SK-N-SH treated with all-trans-retinoic acid at 6 μM for 48 hours (cell line): ENCODE results near the gene TMEM132D.

Experiments
- ATAC-seq: fragments of 200-7000 bp; cut with Tn5 transposase; 3 replicates; pipeline ENCODE4 v1.9.1; 2020; ENCODE audit warnings: mild to moderate bottlenecking, moderate library complexity
- ARNTL ChIP-seq: fragments of 450-650 bp; formaldehyde crosslinking; IDR thresholded peaks from 2 replicates; pipeline ENCODE4 v1.5.0; 2020; ENCODE audit warnings: low read depth, mild to moderate bottlenecking, moderate library complexity, borderline replicate concordance
- BACH2 ChIP-seq: fragments of 250-450 bp; sonication (Bioruptor Pico); IDR thresholded peaks from 2 replicates; pipeline ENCODE4 v1.9.0; 2021; ENCODE audit warnings: mild to moderate bottlenecking, borderline replicate concordance
- CSDC2 ChIP-seq: fragments of 250-450 bp; sonication (Bioruptor Pico); IDR thresholded peaks from 2 replicates; pipeline ENCODE4 v1.5.0; 2020; ENCODE audit warnings: mild to moderate bottlenecking, moderate library complexity
- CSRNP3 ChIP-seq: fragments of 250-450 bp; sonication (Bioruptor Pico); IDR thresholded peaks from 2 replicates; pipeline ENCODE4 v1.5.1; 2021; ENCODE audit warnings: mild to moderate bottlenecking, moderate library complexity
- ESRRG ChIP-seq: fragments of 250-450 bp; sonication (Bioruptor Pico); IDR thresholded peaks from 2 replicates; pipeline ENCODE4 v1.6.1; 2021; ENCODE audit warnings: mild to moderate bottlenecking
- GLIS3 ChIP-seq: fragments of 250-450 bp; sonication (Bioruptor Pico); IDR thresholded peaks from 2 replicates; pipeline ENCODE4 v1.5.0; 2020; ENCODE audit warnings: mild to moderate bottlenecking, moderate library complexity
- ISL1 ChIP-seq: fragments of 250-450 bp; sonication (Bioruptor Pico); IDR thresholded peaks from 2 replicates; pipeline ENCODE4 v2.1.2; 2022; ENCODE audit warnings: mild to moderate bottlenecking, moderate library complexity
- OSR1 ChIP-seq: fragments of 250-450 bp; sonication (Bioruptor Pico); IDR thresholded peaks from 2 replicates; pipeline ENCODE4 v1.8.0; 2022; ENCODE audit warnings: moderate library complexity, mild to moderate bottlenecking, inconsistent platforms
- PATZ1 ChIP-seq: fragments of 250-450 bp; sonication (Bioruptor Pico); IDR thresholded peaks from 2 replicates; pipeline ENCODE4 v1.8.0; 2020; ENCODE audit warnings: mild to moderate bottlenecking, moderate library complexity, borderline replicate concordance
- PPARA ChIP-seq: fragments of 250-450 bp; sonication (Bioruptor Pico); IDR thresholded peaks from 2 replicates; pipeline ENCODE4 v1.5.0; 2020; ENCODE audit warnings: mild to moderate bottlenecking, borderline replicate concordance
- RARB ChIP-seq: fragments of 250-450 bp; sonication (Bioruptor Pico); IDR thresholded peaks from 2 replicates; pipeline ENCODE4 v1.8.0; 2021; ENCODE audit warnings: mild to moderate bottlenecking, moderate library complexity
- SNAI2 ChIP-seq: fragments of 250-450 bp; sonication (Bioruptor Pico); IDR thresholded peaks from 2 replicates; pipeline ENCODE4 v1.5.0; 2020; ENCODE audit warnings: mild to moderate bottlenecking, moderate library complexity
- TCF4 ChIP-seq: fragments of 250-450 bp; sonication (Bioruptor Pico); IDR thresholded peaks from 2 replicates; pipeline ENCODE4 v1.8.0; 2021; ENCODE audit warnings: mild to moderate bottlenecking, moderate library complexity, borderline replicate concordance
- TSHZ2 ChIP-seq: fragments of 250-450 bp; sonication (Bioruptor Pico); IDR thresholded peaks from 2 replicates; pipeline ENCODE4 v1.5.0; 2020; ENCODE audit warnings: mild to moderate bottlenecking, moderate library complexity
- ZC3H10 ChIP-seq: fragments of 250-450 bp; sonication (Bioruptor Pico); IDR thresholded peaks from 2 replicates; pipeline ENCODE4 v1.5.1; 2021; ENCODE audit warnings: mild to moderate bottlenecking, moderate library complexity
- ZFP3 ChIP-seq: fragments of 250-450 bp; sonication (Bioruptor Pico); IDR thresholded peaks from 2 replicates; pipeline ENCODE4 v1.5.0; 2020; ENCODE audit warnings: mild to moderate bottlenecking, moderate library complexity
- ZFP30 ChIP-seq: fragments of 450-650 bp; formaldehyde crosslinking; IDR thresholded peaks from 2 replicates; pipeline ENCODE4 v1.5.0; 2022; ENCODE audit warnings: mild to moderate bottlenecking, moderate library complexity
- ZNF565 ChIP-seq: fragments of 450-650 bp; formaldehyde crosslinking; conservative IDR thresholded peaks from 2 replicates; pipeline ENCODE4 v1.5.0; 2020; ENCODE audit warnings: low read depth, mild to moderate bottlenecking, moderate library complexity
- ZNF70 ChIP-seq: fragments of 450-650 bp; formaldehyde crosslinking; IDR thresholded peaks from 2 replicates; pipeline ENCODE4 v1.5.0; 2020; ENCODE audit warnings: mild to moderate bottlenecking, moderate library complexity
- TF ChIP-seq, protein P1 (sequence below): fragments of 250-450 bp; sonication (Bioruptor Pico); IDR thresholded peaks from 2 replicates; pipeline ENCODE4 v1.5.1; 2020; ENCODE audit warnings: low read depth, mild to moderate bottlenecking, moderate library complexity

TMEM132D gene

GRCh38 chr12:129383956-129384355 is 519.9 kb downstream of the TMEM132D start:
- ATAC-seq, result no peak
- TF ChIP-seq ESRRG (CRISPR knock-in tag) (no peak), GLIS3 (no peak), RARB (no peak)

GRCh38 chr12:129381715-129382114 is 522.1 kb downstream of the TMEM132D start:
- ATAC-seq, result no peak
- no peak for TF ChIP-seq RARB
- no peak for TF ChIP-seq BACH2 (CRISPR knock-in tag)
- TF ChIP-seq ZFP30 (CRISPR knock-in tag), result no peak
- no peak for TF ChIP-seq CSRNP3
- TF ChIP-seq ARNTL (CRISPR knock-in tag), result no peak
- TF ChIP-seq GLIS3, result no peak
- no peak for TF ChIP-seq TSHZ2 (CRISPR knock-in tag)
- no peak for TF ChIP-seq ZNF565 (CRISPR knock-in tag)
- no peak for TF ChIP-seq SNAI2 (CRISPR knock-in tag)
- TF ChIP-seq CSDC2 (CRISPR knock-in tag), result no peak
- TF ChIP-seq ZC3H10 (CRISPR knock-in tag), result no peak
- TF ChIP-seq, all 23 proteins: peak for 0

DNA sequence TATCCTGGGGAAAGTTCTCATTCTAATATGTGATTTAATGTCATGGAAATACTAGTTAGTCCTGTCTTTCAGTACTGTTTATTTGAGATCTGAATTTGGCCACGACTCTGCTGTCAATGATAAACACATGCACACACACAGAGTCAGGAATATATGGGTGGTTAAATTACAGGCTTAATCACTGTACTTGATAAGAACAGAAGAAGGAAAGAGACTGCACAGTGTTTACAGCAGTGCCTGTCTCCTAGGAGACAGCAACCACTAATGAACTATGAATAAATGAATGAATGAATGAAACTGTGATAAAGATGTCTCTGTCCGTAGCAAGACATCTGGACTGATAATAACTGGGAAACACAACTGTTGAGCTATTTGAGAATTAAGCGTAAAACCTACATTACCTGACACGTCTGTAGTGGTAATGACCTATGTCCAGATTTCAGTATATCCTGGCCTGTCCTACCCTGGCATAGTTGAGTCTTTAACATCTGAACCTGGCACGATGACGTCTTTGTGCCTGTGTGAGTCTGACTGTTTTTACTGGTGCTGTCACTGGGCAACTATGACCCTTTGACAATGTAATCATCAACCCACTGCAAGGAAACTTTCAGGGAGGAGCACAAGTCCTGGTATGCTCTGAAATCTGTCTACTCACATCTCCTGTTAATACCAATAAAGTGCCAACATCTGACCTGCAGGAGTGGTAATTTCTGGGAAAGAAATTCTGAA is 524.6 kb downstream of the TMEM132D start:
- no peak for ATAC-seq

More for the DNA sequence above, 524.6 kb downstream of the TMEM132D start:
- no peak for TF ChIP-seq CSRNP3
- no peak for TF ChIP-seq ZFP3 (CRISPR knock-in tag)
- no peak for TF ChIP-seq PATZ1 (CRISPR knock-in tag)
- no peak for TF ChIP-seq PPARA (CRISPR knock-in tag)
- TF ChIP-seq, protein P1, sequence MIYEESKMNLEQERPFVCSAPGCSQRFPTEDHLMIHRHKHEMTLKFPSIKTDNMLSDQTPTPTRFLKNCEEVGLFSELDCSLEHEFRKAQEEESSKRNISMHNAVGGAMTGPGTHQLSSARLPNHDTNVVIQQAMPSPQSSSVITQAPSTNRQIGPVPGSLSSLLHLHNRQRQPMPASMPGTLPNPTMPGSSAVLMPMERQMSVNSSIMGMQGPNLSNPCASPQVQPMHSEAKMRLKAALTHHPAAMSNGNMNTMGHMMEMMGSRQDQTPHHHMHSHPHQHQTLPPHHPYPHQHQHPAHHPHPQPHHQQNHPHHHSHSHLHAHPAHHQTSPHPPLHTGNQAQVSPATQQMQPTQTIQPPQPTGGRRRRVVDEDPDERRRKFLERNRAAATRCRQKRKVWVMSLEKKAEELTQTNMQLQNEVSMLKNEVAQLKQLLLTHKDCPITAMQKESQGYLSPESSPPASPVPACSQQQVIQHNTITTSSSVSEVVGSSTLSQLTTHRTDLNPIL, result no peak
- no peak for TF ChIP-seq TCF4 (CRISPR knock-in tag)
- TF ChIP-seq ISL1 (CRISPR knock-in tag), result no peak
- no peak for TF ChIP-seq OSR1 (CRISPR knock-in tag)
- no peak for TF ChIP-seq ZNF70 (CRISPR knock-in tag)
- TF ChIP-seq, all 23 proteins: peak for 0
